Hindlimb muscle (tissue), 1 donor: Measurements from ENCODE around the gene TAGLN3. TPM values are rescaled to one million over a fixed set of nuclear protein-coding genes. Genes with fewer than 3 reads are reported as not detected.

Source experiments
- DNase-seq: peaks from one replicate; pipeline ENCODE4 v3.0.0-alpha.2; 2013
- polyA plus RNA-seq: library from polyadenylated mRNA; unstranded; fragments of 120-200 nt; gene quantifications from one replicate; pipeline ENCODE4 v1.2.1, GENCODE V29; 2013; ENCODE audit not compliant: insufficient read length

TAGLN3 gene
- 3.7 TPM for polyA plus RNA-seq

- DNase-seq: peak; percentile 26
Measured at GRCh38 chr3:111998636-111999483, at the start of gene TAGLN3. TSS of gene TAGLN3 (plus strand) at chr3:111998922. CDS start at chr3:111999423, 501 bp downstream.

- no peak for DNase-seq
Measured at GRCh38 chr3:111949712-111950111, 49.0 kb upstream of the TAGLN3 start.

GRCh38 chr3:111951032-111951431 lies 47.7 kb upstream of the TAGLN3 start:
- DNase-seq: no peak

GRCh38 chr3:111952086-111952485 lies 46.6 kb upstream of the TAGLN3 start:
- no peak for DNase-seq

GRCh38 chr3:111952866-111953450 lies 45.8 kb upstream of the TAGLN3 start:
- no peak for DNase-seq

- DNase-seq: no peak
Measured at GRCh38 chr3:111954228-111954990, 44.3 kb upstream of the TAGLN3 start.

- DNase-seq: no peak
Measured at GRCh38 chr3:111955876-111956275, 42.8 kb upstream of the TAGLN3 start.

GRCh38 chr3:111956449-111956848 lies 42.3 kb upstream of the TAGLN3 start:
- DNase-seq: no peak

GRCh38 chr3:111956995-111957734 lies 41.6 kb upstream of the TAGLN3 start:
- no peak for DNase-seq

GRCh38 chr3:111961461-111962164 lies 37.1 kb upstream of the TAGLN3 start:
- DNase-seq: no peak

GRCh38 chr3:111963424-111963823 lies 35.3 kb upstream of the TAGLN3 start:
- DNase-seq: no peak

- no peak for DNase-seq
Measured at GRCh38 chr3:111965484-111965883, 33.2 kb upstream of the TAGLN3 start.

GRCh38 chr3:111967068-111967467 lies 31.7 kb upstream of the TAGLN3 start:
- DNase-seq: no peak

GRCh38 chr3:111967651-111968274 lies 31.0 kb upstream of the TAGLN3 start:
- DNase-seq: peak; percentile 76

- DNase-seq: no peak
Measured at GRCh38 chr3:111968319-111969054, 30.2 kb upstream of the TAGLN3 start.

GRCh38 chr3:111970376-111970775 lies 28.3 kb upstream of the TAGLN3 start:
- DNase-seq: no peak

- DNase-seq: no peak
Measured at GRCh38 chr3:111971533-111972130, 27.1 kb upstream of the TAGLN3 start.

GRCh38 chr3:111972891-111973290 lies 25.8 kb upstream of the TAGLN3 start:
- no peak for DNase-seq

- DNase-seq: no peak
Measured at GRCh38 chr3:111975131-111975530, 23.6 kb upstream of the TAGLN3 start.

GRCh38 chr3:111976254-111976653 lies 22.5 kb upstream of the TAGLN3 start:
- no peak for DNase-seq
